ENCODE data around the gene TAOK2.
"Not testable (repeated sequence)": the region's sequence is repeated elsewhere in the genome, so short reads cannot be mapped to it uniquely, and the experiment has no call there.

Gene TAOK2

DNA sequence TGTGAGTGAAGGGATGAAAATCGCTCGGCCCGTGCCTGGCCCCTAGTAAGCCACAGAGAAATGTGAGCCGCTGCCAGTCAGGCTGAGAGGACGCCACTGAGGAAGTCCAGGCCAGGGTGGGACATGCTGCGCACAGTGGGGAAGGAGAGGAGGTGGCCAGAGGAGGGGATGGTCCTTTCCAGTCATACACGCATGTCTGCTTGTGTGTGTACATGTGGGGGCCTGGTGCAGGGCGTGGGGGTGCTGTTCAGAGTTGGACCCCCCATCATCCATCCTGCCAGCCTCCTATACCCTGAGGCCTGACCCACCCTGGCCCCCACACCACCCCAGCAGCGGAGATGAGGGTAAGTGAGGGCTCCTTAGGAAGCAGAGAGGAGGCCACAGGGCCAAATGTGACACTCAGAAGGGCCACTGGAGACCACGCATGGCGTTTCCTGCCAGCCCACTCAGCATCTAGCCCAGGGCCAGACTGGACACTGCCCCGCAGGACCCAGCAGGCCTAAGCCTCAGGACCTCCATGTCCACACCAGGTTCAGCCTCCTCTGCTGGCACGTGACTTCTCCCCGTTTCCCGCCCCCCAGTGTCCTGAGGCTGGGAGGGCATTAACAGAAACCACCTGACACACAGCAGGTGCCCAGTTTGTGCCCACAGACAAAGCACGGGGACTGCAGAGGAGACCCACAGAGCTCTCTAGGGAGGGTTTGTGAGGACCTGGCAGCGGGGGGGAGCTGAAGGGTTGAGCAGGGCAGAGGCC lies 30.2 kb downstream of the TAOK2 start:
- no peak for DNase-seq (ENCODE audit: low read depth in 2 of 2)

DNA sequence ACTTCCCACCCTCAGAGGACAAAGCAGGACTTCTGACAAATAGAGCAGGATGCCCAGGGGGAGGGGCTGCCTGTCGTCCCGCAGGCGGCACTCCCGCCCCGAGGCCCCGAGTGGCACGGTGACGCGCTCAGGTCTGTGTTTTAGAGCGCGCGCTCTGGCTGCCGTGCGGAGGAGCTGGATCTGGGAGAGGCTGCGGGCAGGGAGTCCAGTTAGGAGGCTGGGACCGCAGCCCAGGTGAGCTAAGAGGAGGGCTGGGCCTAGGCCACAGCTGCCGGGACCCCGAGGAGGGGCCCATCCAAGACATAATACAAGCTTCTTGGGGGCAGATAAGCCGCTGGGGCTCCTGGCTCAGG lies 30.7 kb downstream of the TAOK2 start:
- DNase-seq (ENCODE audit: low read depth in 2 of 2), result no peak

DNA sequence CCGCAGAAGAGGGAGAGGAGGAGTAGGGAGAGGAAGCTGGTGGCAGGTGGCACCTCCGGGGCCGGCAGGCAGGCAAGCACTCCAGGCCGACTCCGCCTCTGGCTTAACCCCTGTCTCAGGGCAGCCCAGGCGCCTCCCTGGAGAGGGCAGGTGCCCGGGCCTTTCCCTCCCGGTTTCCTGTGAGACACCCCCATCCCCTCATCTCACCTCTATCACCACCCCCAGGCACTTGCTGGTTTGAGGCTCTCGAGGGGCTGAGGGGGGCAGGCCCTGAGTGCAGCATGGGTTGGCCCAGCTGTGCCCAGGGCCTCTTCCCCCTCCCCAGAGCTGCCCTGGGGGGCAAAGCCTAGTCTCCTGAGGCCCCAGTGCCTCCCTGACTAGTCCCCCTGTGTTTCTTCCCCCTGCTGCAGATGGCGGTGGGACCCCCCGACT lies 31.2 kb downstream of the TAOK2 start:
- no peak for DNase-seq (ENCODE audit: low read depth in 2 of 2)

DNA sequence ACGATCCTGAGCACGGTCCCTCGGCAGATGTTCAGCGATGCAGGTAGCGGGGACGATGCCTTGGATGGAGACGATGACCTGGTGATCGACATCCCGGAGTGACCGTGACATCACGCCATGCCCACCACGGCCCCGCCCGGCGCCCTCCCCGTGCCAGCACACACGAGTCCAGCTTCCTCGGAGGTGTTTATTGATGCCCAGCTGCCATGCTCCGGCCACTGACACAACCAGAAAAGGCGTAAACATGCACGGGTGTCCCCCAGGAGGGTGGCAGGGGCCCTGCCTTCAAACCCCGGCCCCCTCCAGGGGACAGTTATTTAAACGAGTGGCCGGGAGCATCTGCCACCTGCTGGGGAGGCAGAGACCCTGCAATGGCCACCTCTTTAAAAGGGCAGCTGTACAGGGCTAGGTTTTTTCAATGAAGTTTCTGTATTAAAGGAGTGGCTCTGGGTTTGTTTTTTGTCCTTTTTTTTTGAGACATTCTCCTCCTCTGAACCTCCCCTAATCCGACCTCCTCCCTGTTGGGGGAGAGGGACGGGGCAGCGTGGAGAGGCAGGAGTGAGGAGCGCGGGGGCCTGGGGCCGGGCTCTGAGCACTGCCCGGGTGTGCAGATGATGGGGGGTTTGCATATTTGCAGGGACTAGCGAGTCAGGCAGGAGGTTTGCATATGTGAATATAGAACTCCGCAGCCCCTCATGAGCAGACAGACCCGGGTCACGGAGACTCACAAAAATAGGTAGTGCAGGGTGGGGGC lies 31.9 kb downstream of the TAOK2 start:
- peak in 1 of 2 donors; percentile 19 for DNase-seq (ENCODE audit: low read depth in 2 of 2)

DNA sequence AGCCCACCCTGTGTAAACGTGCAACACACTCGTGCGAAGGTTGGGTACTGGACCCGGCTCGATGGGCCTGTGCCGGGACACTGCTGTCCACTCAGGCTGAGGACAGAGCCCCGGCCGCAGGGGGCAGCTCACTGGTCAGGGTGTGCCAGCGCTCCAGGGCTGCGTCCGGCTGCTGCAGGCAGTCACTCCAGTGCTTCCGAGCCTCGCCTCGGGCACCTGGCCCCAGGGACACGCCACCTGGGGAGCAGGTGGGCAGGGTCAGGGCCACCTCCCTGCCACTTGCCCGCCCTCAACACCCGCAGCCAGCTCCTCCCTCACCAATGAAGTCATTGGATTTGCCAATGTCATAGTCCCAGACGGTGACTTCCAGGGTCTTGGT lies 32.4 kb downstream of the TAOK2 start:
- no peak for DNase-seq (ENCODE audit: low read depth in 2 of 2)

DNA sequence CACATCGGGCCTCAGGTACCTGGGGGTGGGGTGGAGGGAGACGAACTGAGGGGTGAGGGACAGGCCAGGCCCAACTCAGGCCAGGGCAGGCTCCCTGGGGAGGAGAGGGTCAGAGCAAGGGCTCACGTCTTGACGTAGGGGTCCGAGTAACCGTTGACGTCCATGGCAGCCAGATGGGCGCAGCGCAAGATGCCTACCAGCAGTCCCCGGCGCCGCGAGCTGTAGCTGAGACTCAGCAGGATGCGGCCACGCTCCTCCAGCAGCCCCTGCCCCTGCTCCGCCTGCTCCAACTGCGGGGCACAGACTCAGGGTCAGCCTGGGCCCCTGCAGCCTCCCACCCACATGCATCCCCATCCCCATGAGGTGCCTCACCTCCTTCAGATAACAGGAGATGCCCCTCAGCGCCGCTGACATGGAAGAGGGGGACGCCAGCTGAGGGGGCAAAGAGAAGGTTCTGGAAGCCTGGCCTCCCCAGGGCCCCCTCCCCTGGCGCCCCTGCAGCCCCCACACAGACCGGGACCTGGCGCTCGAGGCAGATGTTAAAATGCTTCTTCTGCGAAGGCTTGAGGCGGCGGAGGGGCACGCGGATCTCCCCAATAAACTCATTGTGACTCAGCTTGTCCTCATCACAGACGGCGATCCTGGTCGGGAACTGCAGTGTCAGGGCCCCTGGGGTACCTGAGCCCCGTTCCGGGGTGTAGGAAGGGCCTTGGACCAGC lies 33.1 kb downstream of the TAOK2 start:
- DNase-seq (ENCODE audit: low read depth in 2 of 2), result no peak

DNA sequence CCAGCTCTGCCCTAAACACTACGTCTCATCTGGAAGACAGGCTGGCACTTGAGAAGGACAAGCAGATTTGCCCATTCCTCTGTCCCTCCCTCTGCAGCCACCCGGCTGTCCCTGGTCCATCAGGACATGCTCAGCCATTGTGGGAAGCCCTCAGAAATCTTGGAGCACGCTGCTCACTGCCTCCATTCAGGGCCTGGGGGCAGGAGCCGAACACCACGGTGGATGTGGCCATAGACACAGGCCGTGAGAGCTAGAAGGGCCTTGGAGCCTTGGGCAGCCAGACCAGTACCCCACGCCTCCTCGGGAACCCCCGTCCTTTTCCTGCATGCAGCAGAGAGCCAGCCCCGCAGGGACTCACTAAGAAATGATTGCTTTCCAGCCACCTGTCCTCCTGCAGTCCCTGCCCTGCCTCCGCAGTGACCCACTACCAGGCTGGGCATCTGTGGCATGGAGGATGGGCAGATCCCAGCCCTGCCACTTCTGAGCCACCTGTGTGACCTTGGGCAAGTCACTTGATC lies 33.8 kb downstream of the TAOK2 start:
- no peak for DNase-seq (ENCODE audit: low read depth in 2 of 2)

DNA sequence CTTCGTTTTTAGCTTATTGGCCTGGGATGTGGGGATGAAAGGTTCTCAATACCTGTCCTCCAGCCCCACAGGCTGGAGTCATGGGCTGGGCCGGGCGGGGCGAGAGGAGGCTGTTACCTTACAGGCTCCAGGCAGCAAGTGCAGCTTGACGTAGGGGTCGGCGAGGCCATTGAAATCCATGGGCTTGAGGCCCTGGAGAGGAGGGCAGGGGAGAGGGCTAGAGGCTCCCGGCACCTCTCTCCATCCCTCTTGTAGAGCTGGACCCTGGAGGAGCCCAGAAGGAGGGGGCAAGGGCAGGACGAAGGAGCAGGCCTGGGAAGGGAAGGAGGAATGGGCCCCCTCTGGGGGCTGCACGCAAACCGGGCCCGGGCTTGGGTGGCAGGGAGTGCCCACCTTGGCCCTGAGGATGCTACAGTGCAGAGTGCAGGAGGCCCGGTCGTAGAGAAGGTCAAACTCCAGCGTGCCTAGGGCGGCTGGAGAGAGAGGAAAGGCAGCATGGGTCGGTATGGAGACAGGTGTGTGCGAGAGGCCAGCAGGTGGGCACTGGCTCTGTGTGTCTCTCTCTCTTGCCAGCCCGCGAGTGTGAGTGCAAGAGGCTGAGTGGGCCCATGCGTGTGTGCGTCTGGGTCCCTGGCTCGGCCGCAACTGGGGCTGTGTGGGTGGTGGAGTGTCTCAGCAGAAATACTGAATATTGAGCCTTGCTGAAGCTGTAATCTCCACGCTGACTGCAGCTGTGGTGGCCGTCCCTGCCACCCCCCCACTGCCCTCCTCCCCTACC lies 35.6 kb downstream of the TAOK2 start:
- DNase-seq (ENCODE audit: low read depth in 2 of 2), result no peak

DNA sequence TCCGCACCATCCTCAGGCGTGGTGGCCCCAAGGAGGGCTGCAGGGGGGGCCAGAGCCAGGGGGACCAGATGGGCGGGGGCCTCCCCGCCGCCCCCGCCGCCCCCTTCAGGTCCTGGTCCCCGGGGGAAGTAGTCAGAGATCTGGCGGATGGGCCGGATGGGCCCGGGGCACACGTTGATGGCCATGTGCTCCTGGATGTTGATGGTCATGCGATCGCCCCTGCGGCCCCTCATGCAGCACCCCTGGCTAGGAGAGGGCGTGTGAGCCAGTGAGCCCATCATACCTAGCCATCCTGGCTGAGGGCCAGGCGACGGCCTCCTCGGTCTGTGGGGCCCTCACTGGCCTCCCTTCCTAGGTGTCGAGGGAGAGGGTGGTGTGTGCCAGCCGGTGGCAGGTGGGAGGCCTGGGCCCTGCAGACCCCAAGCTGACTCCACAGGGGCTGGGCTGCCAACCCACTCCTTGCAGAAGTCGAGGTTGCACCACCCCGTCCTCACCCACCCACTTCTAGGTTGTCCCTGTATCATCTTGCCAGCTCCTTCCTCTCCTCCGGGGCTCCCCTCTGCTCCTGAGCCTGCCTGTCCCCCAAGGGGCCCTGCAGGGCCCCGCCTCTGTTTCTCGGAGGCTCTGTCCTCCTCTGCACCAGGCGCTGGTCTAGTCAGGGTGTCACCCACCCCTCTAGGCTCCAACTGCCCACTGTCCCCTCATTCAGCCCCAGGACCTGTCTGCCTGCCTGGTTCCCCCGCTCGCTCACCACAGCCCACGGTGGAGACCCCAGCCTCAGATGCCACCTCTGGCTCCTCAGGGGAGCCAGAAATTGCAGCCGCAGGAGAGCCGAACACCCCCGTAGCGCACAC lies 36.5 kb downstream of the TAOK2 start:
- DNase-seq (ENCODE audit: low read depth in 2 of 2), result no peak

DNA sequence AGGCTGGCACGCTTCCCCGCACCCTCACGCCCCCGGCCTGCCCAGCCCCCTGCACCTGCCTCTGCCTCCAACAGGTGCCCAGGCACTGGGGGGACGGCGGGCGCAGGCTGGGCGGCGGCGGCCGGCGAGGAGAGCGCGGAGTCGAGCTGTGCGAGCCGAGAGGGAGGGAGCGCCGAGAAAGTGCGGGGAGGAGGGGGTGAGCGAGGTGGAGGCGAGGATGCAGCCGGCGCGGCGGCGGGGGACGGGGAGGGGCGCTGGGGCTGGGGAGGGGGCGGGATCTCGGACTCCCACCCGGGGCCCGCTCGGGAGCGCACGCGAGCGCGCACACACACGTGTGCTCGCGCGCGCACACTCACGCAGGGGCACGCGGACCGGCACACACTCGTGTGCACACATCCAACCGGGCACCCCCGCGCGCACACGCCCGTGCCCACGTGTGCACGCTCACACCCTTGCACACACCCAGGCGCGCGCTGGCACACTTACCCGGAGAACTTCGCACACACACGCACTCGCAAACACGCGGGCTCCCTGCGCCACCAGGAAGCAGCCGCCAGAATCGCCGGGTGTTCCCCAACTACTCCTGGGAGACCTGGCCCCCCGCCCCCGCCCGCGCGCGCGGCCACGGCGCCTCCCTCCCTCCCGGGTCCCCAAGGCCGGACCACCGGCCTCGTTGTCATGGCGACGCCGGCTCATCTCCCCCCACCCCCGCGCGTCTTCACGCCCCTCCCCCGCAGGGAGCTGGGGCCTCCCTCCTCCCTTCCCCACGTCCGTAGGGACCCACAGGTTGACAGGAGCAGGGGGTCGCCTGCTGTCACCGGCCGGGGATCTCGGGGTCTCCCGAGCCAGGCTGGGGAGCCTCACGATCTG lies 37.4 kb downstream of the TAOK2 start, which contains the start of gene DOC2A:
Gene DOC2A, minus strand, starts transcription at position 184 of the 870 bp plus-strand sequence. CDS start 805 bp downstream, outside the sequence.
- DNase-seq (ENCODE audit: low read depth in 2 of 2), result no peak

DNA sequence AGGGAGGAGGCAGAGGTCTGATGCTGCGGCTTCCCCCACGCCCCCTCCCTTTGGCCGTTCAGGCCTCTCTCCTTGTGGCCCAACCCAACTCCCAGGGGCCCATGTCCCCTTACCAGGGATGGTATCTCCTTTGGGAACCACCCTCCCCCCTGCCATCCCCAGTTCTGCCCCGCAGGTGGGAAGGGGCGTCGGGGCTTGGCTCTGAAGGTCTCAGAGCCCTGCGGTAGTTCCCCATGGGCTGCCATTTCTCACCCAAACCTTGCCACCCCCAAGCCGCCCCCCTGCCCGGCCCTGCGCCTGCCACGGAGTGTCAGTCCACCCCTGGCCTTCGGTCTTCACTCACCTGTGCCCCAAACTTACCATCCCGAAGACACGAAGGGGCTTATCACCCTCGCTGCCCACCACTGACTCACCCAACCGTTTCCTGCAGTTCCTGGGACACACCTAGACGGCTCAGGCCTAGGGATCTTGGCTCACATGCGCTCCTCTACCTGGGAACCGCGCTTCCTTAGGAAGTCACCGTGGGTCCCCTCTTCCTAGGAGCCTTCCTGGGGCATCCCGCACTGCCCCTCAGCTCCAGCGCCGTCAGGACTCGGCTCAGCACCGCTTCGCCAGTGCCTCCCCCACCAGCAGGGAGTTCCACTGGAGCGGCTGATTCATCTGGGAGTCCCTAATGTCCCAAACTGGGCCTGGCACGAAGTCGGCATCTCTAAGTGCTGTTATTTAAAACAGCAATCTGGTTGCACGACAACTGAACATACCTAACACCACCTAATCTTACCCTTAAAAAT lies 38.2 kb downstream of the TAOK2 start:
- no peak for DNase-seq (ENCODE audit: low read depth in 2 of 2)

DNA sequence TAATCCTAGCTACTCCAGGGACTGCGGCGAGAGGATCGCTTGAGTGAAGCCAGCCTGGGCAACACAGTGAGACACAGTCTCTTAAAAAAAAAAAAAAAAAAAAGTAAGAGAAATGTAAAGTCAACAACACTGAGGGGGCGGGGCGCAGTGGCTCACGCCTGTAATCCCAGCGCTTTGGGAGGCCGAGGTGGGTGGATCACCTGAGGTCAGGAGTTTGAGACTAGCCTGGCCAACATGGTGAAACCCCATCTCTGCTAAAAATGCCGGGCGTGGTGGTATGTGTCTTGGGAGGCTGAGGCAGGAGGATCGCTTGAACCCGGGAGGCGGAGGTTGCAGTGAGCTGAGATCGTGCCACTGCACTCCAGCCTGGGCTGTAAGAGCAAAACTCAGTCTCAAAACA lies 38.9 kb downstream of the TAOK2 start:
- DNase-seq (ENCODE audit: low read depth in 2 of 2), result not testable (repeated sequence)

DNA sequence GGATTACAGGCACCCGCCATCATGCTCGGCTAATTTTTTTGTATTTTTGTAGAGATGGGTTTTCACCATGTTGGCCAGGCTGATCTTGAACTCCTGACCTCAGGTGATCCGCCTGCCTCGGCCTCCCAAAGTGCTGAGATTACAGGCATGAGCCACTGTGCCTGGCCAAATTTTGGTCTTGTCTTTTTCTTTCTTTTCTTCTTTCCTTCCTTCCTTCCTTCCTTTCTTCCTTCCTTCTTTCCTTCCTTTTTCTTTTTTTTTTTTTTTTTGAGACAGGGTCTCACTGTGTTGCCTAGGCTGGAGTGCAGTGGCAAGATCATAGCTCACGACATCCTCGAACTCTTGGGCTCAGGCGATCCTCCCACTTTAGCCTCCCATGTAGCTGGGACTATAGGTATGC lies 41.8 kb downstream of the TAOK2 start:
- not testable (repeated sequence) for DNase-seq (ENCODE audit: low read depth in 2 of 2)

DNA sequence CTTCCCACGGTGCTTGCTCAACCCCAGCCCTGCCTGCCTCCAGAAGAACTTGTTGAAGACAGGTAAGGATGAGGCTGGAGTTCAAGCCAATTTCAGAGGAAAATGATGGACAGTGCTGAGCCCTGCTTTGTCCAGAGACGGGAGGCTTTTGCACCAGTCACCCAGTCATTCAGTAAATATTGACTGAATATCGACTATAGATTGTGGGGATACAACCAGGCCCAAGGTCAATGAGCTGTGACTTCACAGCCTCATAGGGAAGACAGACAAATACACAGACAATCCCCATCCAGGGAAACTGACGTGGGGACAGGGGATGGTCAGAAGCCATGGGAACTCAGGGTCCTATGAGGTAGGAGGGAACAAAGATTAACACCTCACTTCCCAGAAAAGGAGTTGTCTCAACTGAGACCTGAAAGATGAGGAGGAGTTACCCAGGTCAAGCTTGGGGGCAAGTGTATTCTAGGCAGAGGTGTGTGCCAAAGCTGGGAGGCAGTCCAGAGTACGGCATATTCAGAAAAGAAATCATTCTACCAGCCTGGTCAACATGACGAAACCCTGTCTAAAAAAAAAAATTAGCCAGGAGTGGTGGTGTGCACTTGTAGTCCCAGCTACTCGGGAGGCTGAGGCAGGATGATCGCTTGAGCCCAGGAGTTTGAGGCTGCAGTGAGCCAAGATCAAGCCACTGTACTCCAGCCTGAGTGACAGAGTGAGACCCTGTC lies 43.0 kb downstream of the TAOK2 start:
- no peak for DNase-seq (ENCODE audit: low read depth in 2 of 2)

DNA sequence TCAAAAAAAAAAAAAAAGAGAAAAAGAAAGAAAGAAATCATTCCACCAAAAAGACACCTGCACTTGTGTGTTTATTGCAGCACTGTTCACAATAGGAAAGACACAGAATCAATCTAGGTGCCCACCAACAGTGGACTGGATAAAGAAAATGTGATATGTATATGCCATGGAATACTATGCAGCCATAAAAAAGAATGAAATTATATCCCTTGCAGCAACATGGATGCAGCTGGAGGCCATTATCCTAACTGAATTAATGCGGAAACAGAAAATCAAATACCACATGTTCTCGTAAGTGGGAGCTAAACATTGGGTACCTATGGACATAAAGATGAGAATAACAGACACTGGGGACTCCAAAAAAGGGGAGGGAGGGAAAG lies 43.6 kb downstream of the TAOK2 start:
- no peak for DNase-seq (ENCODE audit: low read depth in 2 of 2)

DNA sequence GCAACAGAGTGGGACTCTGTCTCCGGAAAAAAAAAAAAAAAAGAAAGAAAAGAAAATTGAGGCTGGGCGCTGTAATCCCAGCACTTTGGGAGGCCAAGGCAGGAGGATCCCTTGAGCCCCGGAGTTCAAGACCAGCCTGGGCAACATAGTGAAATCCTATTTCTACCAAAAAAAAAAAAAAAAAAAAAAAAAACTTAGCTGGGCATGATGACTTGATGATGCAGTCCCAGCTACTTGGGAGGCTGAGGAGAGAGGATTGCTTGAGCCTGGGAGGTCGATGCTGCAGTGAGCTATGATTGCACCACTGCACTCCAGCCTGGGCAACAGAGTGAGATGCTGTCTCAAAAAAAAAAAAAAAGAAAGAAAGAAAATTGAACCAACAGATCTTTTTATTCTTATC lies 44.3 kb downstream of the TAOK2 start:
- DNase-seq (ENCODE audit: low read depth in 2 of 2), result not testable (repeated sequence)

DNA sequence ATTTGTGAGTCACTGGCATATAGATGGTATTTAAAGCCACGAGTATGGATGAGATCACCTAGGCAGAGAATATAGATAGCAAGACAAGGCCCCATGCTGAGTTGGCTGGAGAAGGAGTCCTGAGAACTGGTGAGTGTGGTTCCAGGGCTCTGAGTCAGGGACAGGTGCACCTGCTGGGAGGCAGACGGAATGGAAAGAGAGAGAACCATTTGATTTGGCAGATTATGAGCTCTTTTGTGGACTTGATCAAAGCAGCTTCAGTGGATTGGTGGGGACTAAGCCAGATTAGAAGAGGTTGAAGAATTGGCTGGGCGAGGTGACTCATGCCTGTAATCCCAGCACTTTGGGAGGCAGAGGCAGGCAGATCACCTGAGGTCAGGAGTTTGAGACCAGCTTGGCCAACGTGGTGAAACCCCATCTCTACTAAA lies 45.1 kb downstream of the TAOK2 start:
- no peak for DNase-seq (ENCODE audit: low read depth in 2 of 2)

DNA sequence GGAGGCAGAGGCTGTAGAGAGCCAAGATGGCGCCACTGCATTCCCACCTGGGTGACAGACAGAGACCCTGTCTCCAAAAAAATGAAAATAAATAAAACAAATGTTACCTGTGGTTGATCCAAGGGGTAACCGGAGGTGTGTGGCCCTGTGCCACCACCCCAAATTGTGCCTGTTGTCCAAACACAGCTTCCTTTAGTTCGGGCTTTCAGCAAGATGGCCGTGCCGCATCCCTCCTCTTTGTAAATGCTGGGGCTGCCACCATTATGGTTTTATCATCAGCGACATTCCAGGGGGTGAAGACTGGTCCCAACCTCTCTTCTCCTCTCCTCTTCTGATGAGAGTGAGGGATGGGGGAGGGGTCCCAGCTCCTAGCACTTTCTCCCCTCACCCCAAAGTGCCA lies 49.2 kb downstream of the TAOK2 start, which contains the start of gene C16orf92:
Gene C16orf92, plus strand, starts transcription at position 312 of the 400 bp plus-strand sequence. CDS start 143 bp downstream, outside the sequence.
- no peak for DNase-seq (ENCODE audit: low read depth in 2 of 2)

Data from stimulated activated CD8-positive, alpha-beta memory T cell treated with anti-CD3 and anti-CD28 coated beads, Interleukin-7, amount 100 ng/mL, for 1 hour (primary cell).